Neural progenitor cell (in vitro differentiated cells): ENCODE results near the gene CCDC93. TPM values are rescaled to one million over a fixed set of nuclear protein-coding genes. Genes with fewer than 3 reads are reported as not detected.

Source experiments
- DNase-seq: peaks from one replicate; pipeline ENCODE4 v3.0.0-alpha.2; 2016; ENCODE audit warnings: low spot score
- H2AFZ ChIP-seq: fragments of 200-600 bp; sonication (generic); replicated peaks from 2 replicates; pipeline ENCODE4 v1.6.1; 2016; ENCODE audit warnings: antibody characterized with exemption
- H3F3A ChIP-seq: fragments of 200-600 bp; sonication (generic); 2 replicates; pipeline ENCODE4 v1.6.1; 2016; ENCODE audit warnings: antibody characterized with exemption, low read depth
- H3K27ac ChIP-seq: fragments of 200-600 bp; sonication (generic); 2 replicates; pipeline ENCODE4 v1.5.1; 2016; ENCODE audit warnings: mild to moderate bottlenecking
- H3K27me3 ChIP-seq: fragments of 200-600 bp; sonication (generic); 2 replicates; pipeline ENCODE4 v1.6.1; 2016; ENCODE audit warnings: mild to moderate bottlenecking, moderate library complexity
- H3K36me3 ChIP-seq: fragments of 200-600 bp; sonication (generic); 2 replicates; pipeline ENCODE4 v1.5.1; 2016
- H3K4me1 ChIP-seq: fragments of 200-600 bp; sonication (generic); 2 replicates; pipeline ENCODE4 v1.6.1; 2016; ENCODE audit warnings: mixed run types
- H3K4me2 ChIP-seq: fragments of 200-600 bp; sonication (generic); 2 replicates; pipeline ENCODE4 v1.6.1; 2016
- H3K4me3 ChIP-seq: fragments of 200-600 bp; sonication (generic); 2 replicates; pipeline ENCODE4 v1.5.1; 2016
- H3K79me2 ChIP-seq: fragments of 200-600 bp; sonication (generic); 2 replicates; pipeline ENCODE4 v1.6.1; 2016; ENCODE audit warnings: low read depth
- H3K9ac ChIP-seq: fragments of 200-600 bp; sonication (generic); 2 replicates; pipeline ENCODE4 v1.6.1; 2016
- H3K9me3 ChIP-seq: fragments of 200-600 bp; sonication (generic); 2 replicates; pipeline ENCODE4 v1.5.1; 2016; ENCODE audit warnings: low read depth
- H4K20me1 ChIP-seq: fragments of 200-600 bp; sonication (generic); 2 replicates; pipeline ENCODE4 v1.6.1; 2016; ENCODE audit warnings: low read depth
- H3K27ac Mint-ChIP-seq: 3 replicates; pipeline ENCODE4 v1.8.0; 2021; ENCODE audit warnings: mixed read lengths
- H3K27me3 Mint-ChIP-seq: 2 replicates; pipeline ENCODE4 v1.8.0; 2022; ENCODE audit warnings: low read depth, mild to moderate bottlenecking, inconsistent platforms, moderate library complexity, mixed read lengths; ENCODE audit not compliant: insufficient read depth
- H3K36me3 Mint-ChIP-seq: 3 replicates; pipeline ENCODE4 v1.8.0; 2021; ENCODE audit warnings: mixed read lengths
- H3K4me1 Mint-ChIP-seq: 3 replicates; pipeline ENCODE4 v1.8.0; 2021; ENCODE audit warnings: mixed read lengths
- H3K4me3 Mint-ChIP-seq: 3 replicates; pipeline ENCODE4 v1.8.0; 2021; ENCODE audit warnings: mild to moderate bottlenecking, moderate library complexity, mixed read lengths
- H3K9me3 Mint-ChIP-seq: 3 replicates; pipeline ENCODE4 v1.8.0; 2020; ENCODE audit warnings: mixed read lengths
- CTCF ChIP-seq: fragments of 200-600 bp; sonication (generic); IDR thresholded peaks from 2 replicates; pipeline ENCODE4 v1.5.1; 2017; ENCODE audit warnings: antibody characterized with exemption, mild to moderate bottlenecking
- EZH2 ChIP-seq: fragments of 200-600 bp; sonication (generic); IDR thresholded peaks from 2 replicates; pipeline ENCODE4 v1.6.1; 2017; ENCODE audit warnings: antibody characterized with exemption, mild to moderate bottlenecking, moderate library complexity
- EZH2phosphoT487 ChIP-seq: fragments of 200-600 bp; sonication (generic); IDR thresholded peaks from 2 replicates; pipeline ENCODE4 v1.6.1; 2017; ENCODE audit warnings: antibody characterized with exemption
- total RNA-seq: library from RNA; depleted of rRNA; stranded (reverse); fragments of >200 nt; gene quantifications from 2 replicates; pipeline ENCODE4 v1.2.3, GENCODE V29; 2015; ENCODE audit warnings: low replicate concordance

CCDC93 gene
- total RNA-seq, 1 donor from 2014 or later: 21.0 TPM

GRCh38 chr2:117944816-117945215 is 69.1 kb downstream of the CCDC93 start:
- no peak overlapping the region for H3K4me3 Mint-ChIP-seq

GRCh38 chr2:117943013-117943672 is 70.7 kb downstream of the CCDC93 start:
- Histone ChIP-seq H3K27ac (no peak overlapping the region), H3K27me3 (no peaks in the 10 kb centered on the region), H3F3A (no peaks in the 10 kb centered on the region), H2AFZ (no peak overlapping the region), H3K4me1 (peaks cover 3% of the 10 kb centered on the region), H3K36me3 (no peaks in the 10 kb centered on the region), H3K9ac (no peak overlapping the region), H3K4me2 (no peak overlapping the region), H3K79me2 (no peaks in the 10 kb centered on the region), H4K20me1 (peaks cover under 1% of the 10 kb centered on the region), H3K9me3 (no peaks in the 10 kb centered on the region), H3K4me3 (no peak overlapping the region)
- H3K4me1 Mint-ChIP-seq: no peaks in the 10 kb centered on the region
- H3K36me3 Mint-ChIP-seq: peaks cover 38% of the 10 kb centered on the region
- TF ChIP-seq EZH2phosphoT487: no peak
- H3K9me3 Mint-ChIP-seq: no peaks in the 10 kb centered on the region
- peaks cover 4% of the 10 kb centered on the region for H3K27me3 Mint-ChIP-seq
- no peak for DNase-seq
- H3K4me3 Mint-ChIP-seq: no peak overlapping the region
- H3K27ac Mint-ChIP-seq: no peak overlapping the region

More at GRCh38 chr2:117944816-117945215, 69.1 kb downstream of the CCDC93 start:
- no peak for TF ChIP-seq EZH2phosphoT487
- no peak for TF ChIP-seq EZH2
- no peak for TF ChIP-seq CTCF
- Histone ChIP-seq H3K79me2 (no peaks in the 10 kb centered on the region), H3K36me3 (no peaks in the 10 kb centered on the region), H3K4me2 (no peak overlapping the region), H4K20me1 (peaks cover 16% of the 10 kb centered on the region), H3F3A (peaks cover 17% of the 10 kb centered on the region), H2AFZ (no peak overlapping the region), H3K9ac (no peak overlapping the region), H3K4me3 (no peak overlapping the region), H3K9me3 (no peaks in the 10 kb centered on the region), H3K27ac (no peak overlapping the region), H3K4me1 (peaks cover 20% of the 10 kb centered on the region), H3K27me3 (no peaks in the 10 kb centered on the region)
- no peak for DNase-seq
- no peaks in the 10 kb centered on the region for H3K9me3 Mint-ChIP-seq
- peaks cover 32% of the 10 kb centered on the region for H3K36me3 Mint-ChIP-seq
- peaks cover 4% of the 10 kb centered on the region for H3K27me3 Mint-ChIP-seq
- no peaks in the 10 kb centered on the region for H3K4me1 Mint-ChIP-seq
- no peak overlapping the region for H3K27ac Mint-ChIP-seq

GRCh38 chr2:117942551-117942950 is 71.3 kb downstream of the CCDC93 start:
- Histone ChIP-seq H3K9me3 (no peaks in the 10 kb centered on the region), H3K36me3 (no peaks in the 10 kb centered on the region), H3F3A (no peaks in the 10 kb centered on the region), H2AFZ (no peak overlapping the region), H3K9ac (no peak overlapping the region), H4K20me1 (no peaks in the 10 kb centered on the region), H3K79me2 (no peaks in the 10 kb centered on the region), H3K4me1 (no peaks in the 10 kb centered on the region), H3K27ac (no peak overlapping the region), H3K4me3 (no peak overlapping the region), H3K4me2 (no peak overlapping the region), H3K27me3 (no peaks in the 10 kb centered on the region)
- no peak for DNase-seq
- peaks cover 4% of the 10 kb centered on the region for H3K27me3 Mint-ChIP-seq
- H3K4me3 Mint-ChIP-seq: no peak overlapping the region
- TF ChIP-seq CTCF (no peak), EZH2 (no peak), EZH2phosphoT487 (no peak)
- peak overlapping the region; percentile 9 for H3K27ac Mint-ChIP-seq
- no peaks in the 10 kb centered on the region for H3K9me3 Mint-ChIP-seq
- peaks cover 34% of the 10 kb centered on the region for H3K36me3 Mint-ChIP-seq
- H3K4me1 Mint-ChIP-seq: no peaks in the 10 kb centered on the region

- Histone ChIP-seq H3F3A (peaks cover 5% of the 10 kb centered on the region), H3K4me2 (no peak overlapping the region), H3K9me3 (no peaks in the 10 kb centered on the region), H3K27me3 (no peaks in the 10 kb centered on the region), H4K20me1 (peaks cover 2% of the 10 kb centered on the region), H3K4me3 (no peak overlapping the region), H2AFZ (no peak overlapping the region), H3K27ac (no peak overlapping the region), H3K4me1 (peaks cover 5% of the 10 kb centered on the region), H3K36me3 (no peaks in the 10 kb centered on the region), H3K79me2 (no peaks in the 10 kb centered on the region), H3K9ac (no peak overlapping the region)
- no peak for DNase-seq
- TF ChIP-seq CTCF (no peak), EZH2phosphoT487 (no peak), EZH2 (no peak)
- peaks cover 4% of the 10 kb centered on the region for H3K27me3 Mint-ChIP-seq
- H3K9me3 Mint-ChIP-seq: no peaks in the 10 kb centered on the region
- H3K36me3 Mint-ChIP-seq: peaks cover 30% of the 10 kb centered on the region
- no peak overlapping the region for H3K27ac Mint-ChIP-seq
- no peaks in the 10 kb centered on the region for H3K4me1 Mint-ChIP-seq
- H3K4me3 Mint-ChIP-seq: no peak overlapping the region
Observed at GRCh38 chr2:117941693-117942092, 72.2 kb downstream of the CCDC93 start.
